ENCODE data around the gene ALG9.
A peak's percentile ranks its signal among the peaks of the same experiment; 100 is the strongest.
"Not testable (repeated sequence)": the region's sequence is repeated elsewhere in the genome, so short reads cannot be mapped to it uniquely, and the experiment has no call there.

Gene ALG9

GRCh38 chr11:111792955-111793500 is 78.4 kb downstream of the ALG9 start:
- DNase-seq = no peak

DNA sequence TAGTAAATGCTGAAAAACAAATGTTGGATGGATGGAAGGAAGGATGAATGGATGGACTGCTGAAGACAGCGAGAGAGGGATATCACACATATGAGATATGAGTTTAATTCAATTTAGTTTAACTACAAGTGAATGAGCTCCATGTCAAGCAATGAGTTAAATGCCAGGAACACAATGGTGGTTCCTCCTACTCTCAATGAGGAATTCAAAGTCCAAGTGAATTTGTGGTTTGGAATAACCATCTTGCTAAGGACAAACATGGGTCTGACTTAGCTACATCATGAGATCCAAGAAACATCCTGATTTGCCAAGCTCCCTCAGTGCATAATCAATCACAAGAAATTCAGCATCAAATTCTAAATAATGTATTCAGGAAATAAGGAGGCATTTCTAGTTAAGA is 79.1 kb downstream of the ALG9 start:
- no peak for DNase-seq

DNA sequence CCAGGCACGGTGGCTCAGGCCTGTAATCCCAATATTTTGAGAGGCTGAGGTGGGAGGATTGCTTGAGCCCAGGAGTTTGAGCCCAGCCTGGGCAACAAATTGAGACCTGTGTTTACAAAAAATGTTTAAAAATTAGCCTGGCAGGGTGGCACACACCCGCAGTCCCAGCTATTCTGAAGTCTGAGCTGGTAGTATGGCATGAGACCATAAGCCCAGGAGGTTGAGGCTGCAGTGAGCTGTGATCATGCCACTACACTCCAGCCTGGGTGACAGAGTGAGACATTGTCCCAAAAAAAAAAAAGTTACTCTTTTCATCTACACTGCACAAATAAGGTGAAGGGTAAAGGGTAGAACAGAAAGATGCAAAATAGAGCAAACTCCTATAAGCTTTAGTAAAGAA is 82.9 kb downstream of the ALG9 start:
- DNase-seq = no peak

DNA sequence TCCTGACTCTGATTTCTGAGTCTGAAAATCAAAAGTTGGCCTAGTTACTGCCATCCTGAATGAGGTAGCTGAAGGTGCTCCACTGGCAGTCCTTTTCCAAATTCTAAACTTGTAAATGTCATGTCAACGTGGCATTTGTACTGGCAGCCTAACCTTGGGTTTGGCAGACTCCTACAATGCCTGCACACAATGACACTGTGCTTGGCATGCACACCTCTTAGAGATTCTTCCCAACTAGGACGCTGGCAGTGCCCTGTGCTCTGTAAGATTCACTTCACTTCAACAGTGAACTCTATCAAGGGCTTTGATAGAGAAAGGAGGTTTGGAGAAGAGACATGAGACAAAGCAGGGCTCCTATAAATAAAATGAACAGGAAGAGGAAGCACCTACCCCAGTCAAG is 83.3 kb downstream of the ALG9 start:
- no peak for DNase-seq

DNA sequence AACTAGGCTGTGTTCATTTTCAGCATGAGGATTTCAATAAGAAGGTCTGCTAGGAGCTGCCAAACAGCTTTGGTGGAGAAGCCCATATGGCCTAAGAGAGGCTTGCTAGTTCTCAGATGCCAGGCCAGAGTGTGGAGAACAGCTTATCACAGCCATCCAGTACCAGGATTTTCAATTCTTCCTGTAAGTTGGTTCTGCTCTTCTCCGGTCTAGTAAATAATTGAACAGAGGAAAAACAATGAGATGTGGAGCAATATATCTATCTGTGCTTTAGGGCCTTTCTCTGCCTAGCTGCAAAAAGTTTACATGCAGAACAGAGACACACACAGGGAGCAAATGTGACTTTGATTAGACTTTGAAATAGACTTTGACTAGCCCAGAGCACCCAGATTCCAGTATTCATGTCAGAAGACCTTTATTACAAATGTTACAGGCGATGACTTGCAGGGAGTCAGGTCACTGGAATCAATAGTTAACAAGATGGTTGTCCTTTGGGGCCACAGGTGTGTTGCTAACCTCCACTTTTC is 85.4 kb downstream of the ALG9 start:
- DNase-seq = no peak

GRCh38 chr11:111785076-111785475 is 86.3 kb downstream of the ALG9 start:
- DNase-seq = no peak

GRCh38 chr11:111784311-111784710 is 87.1 kb downstream of the ALG9 start:
- not testable (repeated sequence) for DNase-seq

DNA sequence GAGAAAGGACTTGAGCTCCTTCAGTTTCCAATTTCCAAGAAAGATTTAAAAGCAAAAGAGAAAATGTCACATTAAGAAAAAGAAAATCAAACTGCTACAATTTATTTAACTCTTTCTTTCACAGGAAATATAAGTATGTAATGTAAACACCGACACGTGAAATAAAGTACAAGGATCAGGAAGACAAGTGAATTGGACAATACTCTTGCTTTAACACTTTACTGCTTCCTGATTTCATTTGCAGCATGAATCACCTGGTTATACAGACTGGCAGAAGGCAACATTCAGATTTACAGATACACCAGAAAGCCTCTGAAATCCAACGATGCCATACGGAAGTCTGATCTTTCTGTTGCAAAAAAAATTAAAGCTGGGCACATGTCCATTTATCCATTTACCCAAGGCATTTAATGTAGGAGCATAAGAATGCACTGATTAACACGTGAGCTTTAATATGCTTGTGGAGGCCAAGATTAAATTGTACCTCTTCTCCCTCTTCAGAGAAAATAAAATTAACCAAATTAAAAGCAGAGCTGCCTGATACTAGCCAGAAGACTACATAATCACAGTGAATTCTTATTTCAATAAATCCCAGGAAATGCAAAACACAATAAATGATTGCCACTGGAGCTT is 89.2 kb downstream of the ALG9 start:
- DNase-seq = no peak

DNA sequence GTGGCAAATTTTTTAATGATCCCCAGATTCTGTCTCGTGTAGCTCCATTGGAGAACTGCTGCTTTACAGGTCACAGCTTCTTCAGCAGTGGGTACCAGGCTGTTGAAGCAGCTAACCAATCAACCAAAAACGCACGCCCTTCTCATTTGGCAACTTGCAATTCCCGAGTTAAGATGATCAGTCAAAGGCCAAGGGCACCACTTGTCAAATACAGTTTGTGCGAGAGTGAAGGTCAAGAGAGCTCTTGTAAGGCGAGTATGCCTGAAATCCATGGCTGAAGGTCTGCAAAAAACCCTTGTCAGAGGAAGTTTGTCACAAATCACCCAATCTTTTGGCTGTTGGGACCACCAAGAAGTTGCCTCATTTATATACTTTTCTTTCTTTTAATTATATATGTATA is 92.3 kb downstream of the ALG9 start:
- DNase-seq = no peak

DNA sequence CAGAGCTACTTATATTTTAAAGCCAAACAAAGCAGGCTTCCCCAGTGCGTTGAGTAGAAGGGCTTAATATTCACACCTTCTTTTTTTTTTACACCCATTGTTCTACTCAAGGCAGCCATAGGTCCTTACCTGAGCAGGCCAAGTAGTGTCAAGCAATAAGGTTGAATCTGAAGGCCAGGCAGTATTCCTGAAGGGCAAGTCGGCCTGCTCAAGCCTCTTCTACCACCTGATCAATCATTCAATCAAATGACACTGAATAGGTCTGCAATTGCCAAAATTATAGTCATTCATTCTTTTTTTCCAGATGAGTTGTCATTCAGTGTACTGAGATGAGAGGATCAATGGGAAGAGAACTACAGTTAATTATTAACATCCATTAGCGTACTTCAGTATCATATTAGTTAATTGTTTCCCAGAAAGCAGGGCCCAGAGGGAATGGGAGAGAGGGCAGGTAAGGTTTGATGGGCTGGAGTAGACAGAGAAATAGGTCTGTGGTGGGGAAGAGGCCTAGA is 93.3 kb downstream of the ALG9 start:
- no peak for DNase-seq

GRCh38 chr11:111777094-111778046 is 94.0 kb downstream of the ALG9 start:
- DNase-seq = peak; percentile 40

DNA sequence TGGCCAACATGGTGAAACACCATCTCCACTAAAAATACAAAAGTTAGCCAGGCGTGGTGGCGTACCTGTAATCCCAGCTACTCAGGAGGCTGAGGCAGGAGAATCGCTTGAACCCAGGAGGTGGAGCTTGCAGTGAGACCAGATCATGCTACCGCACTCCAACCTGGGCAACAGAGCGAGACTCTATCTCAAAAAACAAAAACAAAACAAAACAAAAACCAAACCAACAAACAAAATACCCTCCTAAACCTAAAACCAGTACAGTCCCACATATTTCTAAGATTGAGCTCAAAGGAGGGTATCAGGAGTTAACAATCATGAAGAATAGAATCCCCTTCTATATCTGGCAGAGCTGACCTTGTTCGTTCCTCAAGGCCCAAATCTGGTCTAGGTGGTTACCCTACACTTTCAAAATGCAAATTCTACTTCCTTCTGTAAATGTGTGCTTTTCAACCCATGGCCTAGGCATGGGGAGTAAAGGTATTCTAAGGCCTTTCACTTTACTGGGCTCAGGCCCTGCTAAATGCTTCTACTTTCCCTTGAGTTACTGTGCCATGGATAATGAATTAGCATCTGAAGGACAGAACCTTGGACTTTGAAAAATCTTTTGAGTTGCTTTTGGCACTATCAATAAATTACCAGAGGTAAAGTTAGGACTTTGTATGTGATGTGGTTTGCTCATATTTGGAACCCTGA is 94.8 kb downstream of the ALG9 start:
- no peak for DNase-seq

DNA sequence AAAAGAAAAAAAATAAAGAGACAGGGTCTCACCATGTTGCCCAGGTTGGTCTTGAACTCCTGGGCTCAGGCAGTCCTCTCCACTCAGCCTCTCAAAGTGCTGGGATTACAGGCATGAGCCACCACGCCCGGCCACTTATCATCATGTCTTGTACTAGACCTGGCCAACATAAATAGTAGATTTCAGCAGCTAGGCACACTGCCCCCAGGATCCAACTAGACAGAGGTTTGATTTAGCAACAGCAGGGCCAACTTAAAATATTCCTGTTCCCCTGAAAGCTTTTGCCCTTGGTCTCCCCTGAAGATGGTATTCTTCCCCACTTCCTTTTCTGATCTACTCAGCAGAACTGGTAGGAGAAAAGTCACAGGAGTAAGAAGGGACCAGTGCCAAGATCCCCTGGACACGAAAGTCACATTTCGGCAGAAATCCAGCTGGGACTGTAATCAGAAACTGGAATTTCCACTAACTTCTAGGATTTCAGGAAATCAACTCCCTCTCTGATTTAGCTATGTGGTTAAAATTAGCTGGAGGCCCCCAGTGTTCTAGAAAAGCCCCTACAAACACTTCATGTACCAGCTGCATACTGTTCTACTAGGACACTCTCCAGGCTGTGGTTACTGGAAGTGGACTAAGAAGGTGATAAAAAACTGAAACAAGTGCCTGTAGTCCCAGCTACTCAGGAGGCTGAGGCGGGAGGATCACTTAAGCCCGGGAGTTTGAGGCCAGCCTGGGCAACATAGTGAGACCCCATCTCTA is 96.2 kb downstream of the ALG9 start:
- no peak for DNase-seq

DNA sequence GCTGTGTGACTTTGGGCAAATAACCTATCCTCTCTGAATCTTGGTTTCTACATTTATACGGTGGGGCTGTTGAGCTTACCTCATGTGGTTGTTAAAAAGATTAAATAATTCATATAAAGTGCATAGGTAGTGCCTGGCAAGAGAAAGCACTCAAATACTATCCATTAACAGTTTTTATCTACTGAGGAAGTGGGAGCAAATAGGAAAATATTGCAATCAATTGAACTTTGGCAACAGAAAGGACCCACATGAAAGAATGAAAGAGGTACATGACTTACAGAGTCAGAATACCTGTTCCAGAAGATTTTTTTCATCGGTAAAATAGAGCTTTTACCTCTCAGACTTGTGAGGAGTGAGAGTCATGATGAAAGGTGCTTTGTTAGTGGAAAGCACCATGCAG is 98.8 kb downstream of the ALG9 start:
- DNase-seq = no peak

GRCh38 chr11:111771205-111771604 is 100.2 kb downstream of the ALG9 start:
- not testable (repeated sequence) for DNase-seq

DNA sequence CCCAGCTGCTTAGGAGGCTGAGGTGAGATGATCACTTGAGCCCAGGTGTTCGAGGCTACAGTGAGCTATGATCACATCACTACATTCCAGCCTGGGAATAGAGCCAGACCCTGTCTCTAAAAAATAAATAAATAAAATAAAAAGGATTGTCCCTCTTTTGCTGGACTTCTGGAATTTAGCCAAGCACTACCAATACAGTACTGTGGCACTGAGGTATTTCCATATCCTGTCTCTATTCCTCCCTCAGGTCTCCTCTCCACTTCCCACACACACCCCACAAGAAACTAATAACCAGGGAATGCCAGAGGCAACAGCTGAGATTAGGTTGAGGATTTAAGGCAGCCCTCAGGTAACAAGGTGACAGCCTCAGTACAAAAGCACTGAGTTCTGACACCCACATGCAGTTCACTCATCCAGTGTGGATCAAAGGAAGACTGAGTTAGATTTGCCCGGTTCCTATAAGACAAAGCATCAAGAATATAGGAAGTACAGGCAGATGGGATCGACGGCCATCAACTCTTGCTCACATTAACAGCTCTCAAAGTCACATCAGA is 100.7 kb downstream of the ALG9 start:
- no peak for DNase-seq

DNA sequence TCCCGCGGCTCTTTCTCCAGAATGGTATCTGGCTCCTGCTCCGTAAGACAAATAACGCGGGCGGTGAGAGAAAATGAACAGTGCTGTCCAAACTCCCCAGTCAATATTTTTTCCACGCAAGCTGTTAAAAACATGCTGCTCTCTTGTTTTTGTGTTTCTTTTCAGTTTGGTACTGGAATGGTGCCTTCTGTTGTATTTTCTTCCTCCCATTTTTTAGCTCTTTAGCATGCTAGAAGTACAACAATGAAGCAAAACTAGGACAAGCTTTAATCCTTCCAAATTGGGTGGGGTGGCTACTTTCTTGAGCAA is 104.6 kb downstream of the ALG9 start:
- no peak for DNase-seq

DNA sequence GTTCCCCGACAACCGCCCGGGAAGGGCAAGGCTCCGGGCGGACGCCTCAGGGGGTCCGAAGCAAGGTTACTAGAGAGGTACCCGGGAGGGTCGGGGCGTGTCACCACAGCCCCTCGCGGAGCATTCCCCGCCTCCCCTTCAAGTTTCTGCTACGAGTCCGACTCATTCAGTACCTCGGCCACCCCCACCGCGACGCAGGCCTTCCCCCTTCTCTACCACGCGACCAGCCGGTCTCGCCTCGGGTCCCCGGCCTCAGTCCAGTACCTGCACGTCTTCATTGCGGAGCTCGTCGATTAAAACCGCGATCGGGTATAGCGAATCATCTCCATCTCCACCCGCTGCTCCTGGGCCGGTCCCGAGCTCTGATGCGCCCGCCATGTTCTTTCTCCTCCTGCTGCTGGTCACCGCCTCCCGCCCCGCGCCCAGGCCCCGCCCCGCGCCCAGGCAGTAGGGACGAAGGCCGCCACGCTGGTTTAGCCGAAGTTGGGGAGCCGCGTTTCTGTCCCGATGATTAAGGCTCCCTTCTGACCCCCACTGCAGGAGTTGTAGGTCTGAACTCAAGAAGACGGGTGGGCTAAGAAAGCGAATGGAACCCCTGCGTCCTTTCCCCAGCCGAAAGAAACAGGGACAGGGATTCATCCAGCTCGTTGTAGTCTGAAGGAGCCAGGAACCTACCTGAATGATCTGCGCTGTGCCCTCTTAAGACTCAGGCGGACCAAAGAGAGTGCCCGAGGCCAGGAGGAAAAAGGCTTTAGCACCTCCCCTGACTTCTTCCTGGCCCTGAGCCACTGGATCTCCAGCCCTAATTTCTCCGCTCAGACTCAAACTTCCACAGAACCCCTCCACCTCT is 105.2 kb downstream of the ALG9 start, which contains the start of gene PPP2R1B:
PPP2R1B (minus strand) TSS at position 406 of the 850 bp plus-strand sequence; CDS start at position 378, 28 bp downstream.
- DNase-seq = peak; percentile 85

GRCh38 chr11:111765320-111765983 is 105.9 kb downstream of the ALG9 start:
- no peak for DNase-seq

DNA sequence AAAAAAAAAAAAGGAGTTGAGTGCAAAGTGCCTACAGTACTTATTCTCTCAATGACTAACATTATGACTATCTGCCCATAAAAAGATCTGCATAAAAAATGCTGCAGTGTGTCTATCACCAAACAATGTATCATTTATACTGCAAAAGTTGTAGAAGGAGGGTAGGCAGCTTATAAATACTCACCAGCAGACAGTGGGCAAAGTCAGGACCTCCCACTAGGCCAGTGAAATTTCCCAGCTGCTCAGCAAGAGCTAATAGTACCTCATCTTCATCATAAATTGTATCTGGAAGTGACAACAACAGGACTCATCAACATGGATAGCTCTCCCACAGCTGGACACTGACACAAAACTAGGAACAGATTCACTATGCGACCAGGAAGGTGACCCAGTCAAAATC is 106.8 kb downstream of the ALG9 start:
- DNase-seq = no peak
